ENCODE results near the gene AARS1.
"Not testable (repeated sequence)": the region's sequence is repeated elsewhere in the genome, so short reads cannot be mapped to it uniquely, and the experiment has no call there.

AARS1 gene

DNA sequence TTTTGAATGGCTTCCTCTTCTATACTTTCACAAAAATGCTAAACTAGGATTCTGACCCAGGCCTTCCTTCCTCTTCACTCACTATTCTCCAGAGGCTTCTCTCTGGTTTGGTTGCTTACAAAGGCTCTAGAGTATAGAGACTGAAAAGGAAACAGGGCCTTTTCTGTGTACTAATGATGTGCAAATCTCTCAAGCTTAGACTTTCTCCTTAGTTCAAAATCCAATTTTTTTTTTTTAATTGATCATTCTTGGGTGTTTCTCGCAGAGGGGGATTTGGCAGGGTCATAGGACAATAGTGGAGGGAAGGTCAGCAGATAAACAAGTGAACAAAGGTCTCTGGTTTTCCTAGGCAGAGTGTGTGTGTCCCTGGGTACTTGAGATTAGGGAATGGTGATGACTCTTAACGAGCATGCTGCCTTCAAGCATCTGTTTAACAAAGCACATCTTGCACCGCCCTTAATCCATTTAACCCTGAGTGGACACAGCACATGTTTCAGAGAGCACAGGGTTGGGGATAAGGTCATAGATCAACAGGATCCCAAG is 65.3 kb downstream of the AARS1 start:
- not testable (repeated sequence) for H3F3A ChIP-seq (ENCODE audit: insufficient read depth); H3K9ac ChIP-seq (ENCODE audit: low read length); H3K79me2 ChIP-seq (ENCODE audit: insufficient read depth, low read length); H3K36me3 ChIP-seq (ENCODE audit: low read length); H3K9me2 ChIP-seq (replicated peaks; ENCODE audit: insufficient read depth, low read length); H3K27ac ChIP-seq (ENCODE audit: low read depth, low read length); H2AFZ ChIP-seq (ENCODE audit: low read depth, low read length, severe bottlenecking); H3K27me3 ChIP-seq (ENCODE audit: low read length); H3K9me3 ChIP-seq (ENCODE audit: insufficient read depth, low read length); H3K4me3 ChIP-seq (ENCODE audit: insufficient read depth, low read length, poor library complexity, severe bottlenecking); H3K4me2 ChIP-seq (ENCODE audit: low read depth, low read length, poor library complexity, severe bottlenecking); H4K20me1 ChIP-seq (ENCODE audit: low read depth, low read length)

GRCh38 chr16:70223216-70223615 is 66.1 kb downstream of the AARS1 start:
- not testable (repeated sequence) for H3K9ac ChIP-seq (ENCODE audit: low read length); H2AFZ ChIP-seq (ENCODE audit: low read depth, low read length, severe bottlenecking); H3K27me3 ChIP-seq (ENCODE audit: low read length); H3K4me2 ChIP-seq (ENCODE audit: low read depth, low read length, poor library complexity, severe bottlenecking); H3K9me3 ChIP-seq (ENCODE audit: insufficient read depth, low read length); H3K9me2 ChIP-seq (replicated peaks; ENCODE audit: insufficient read depth, low read length); H3K79me2 ChIP-seq (ENCODE audit: insufficient read depth, low read length); H3K36me3 ChIP-seq (ENCODE audit: low read length); H3K4me3 ChIP-seq (ENCODE audit: insufficient read depth, low read length, poor library complexity, severe bottlenecking); H3K27ac ChIP-seq (ENCODE audit: low read depth, low read length); H3F3A ChIP-seq (ENCODE audit: insufficient read depth); H4K20me1 ChIP-seq (ENCODE audit: low read depth, low read length)

DNA sequence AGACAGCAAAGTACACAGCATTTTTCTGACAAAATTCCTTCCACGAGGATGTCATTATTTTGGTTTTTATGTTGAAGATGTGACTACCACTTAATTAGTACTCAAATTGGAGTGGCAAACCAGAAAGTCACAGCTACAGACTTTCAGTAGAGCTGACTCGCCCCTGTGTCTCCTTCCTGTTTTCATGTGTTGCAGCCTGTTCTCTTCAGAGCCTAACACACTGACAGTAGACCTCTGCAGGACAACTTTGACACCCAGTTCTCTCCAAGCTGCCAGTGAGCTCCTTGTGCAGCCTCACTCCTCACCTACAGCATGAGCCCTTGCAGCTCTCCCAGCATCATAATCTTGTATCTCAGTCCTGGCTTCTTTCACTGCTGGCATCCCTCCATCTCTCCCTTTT is 66.7 kb downstream of the AARS1 start:
- not testable (repeated sequence) for H4K20me1 ChIP-seq (ENCODE audit: low read depth, low read length); H2AFZ ChIP-seq (ENCODE audit: low read depth, low read length, severe bottlenecking); H3K9ac ChIP-seq (ENCODE audit: low read length); H3K27ac ChIP-seq (ENCODE audit: low read depth, low read length); H3K36me3 ChIP-seq (ENCODE audit: low read length); H3K79me2 ChIP-seq (ENCODE audit: insufficient read depth, low read length); H3K9me3 ChIP-seq (ENCODE audit: insufficient read depth, low read length); H3K4me3 ChIP-seq (ENCODE audit: insufficient read depth, low read length, poor library complexity, severe bottlenecking); H3K27me3 ChIP-seq (ENCODE audit: low read length); H3K4me2 ChIP-seq (ENCODE audit: low read depth, low read length, poor library complexity, severe bottlenecking); H3F3A ChIP-seq (ENCODE audit: insufficient read depth); H3K9me2 ChIP-seq (replicated peaks; ENCODE audit: insufficient read depth, low read length)

- H3F3A ChIP-seq (ENCODE audit: insufficient read depth); H3K4me2 ChIP-seq (ENCODE audit: low read depth, low read length, poor library complexity, severe bottlenecking): not testable (repeated sequence)
Observed at GRCh38 chr16:70218586-70218985, 70.7 kb downstream of the AARS1 start.

DNA sequence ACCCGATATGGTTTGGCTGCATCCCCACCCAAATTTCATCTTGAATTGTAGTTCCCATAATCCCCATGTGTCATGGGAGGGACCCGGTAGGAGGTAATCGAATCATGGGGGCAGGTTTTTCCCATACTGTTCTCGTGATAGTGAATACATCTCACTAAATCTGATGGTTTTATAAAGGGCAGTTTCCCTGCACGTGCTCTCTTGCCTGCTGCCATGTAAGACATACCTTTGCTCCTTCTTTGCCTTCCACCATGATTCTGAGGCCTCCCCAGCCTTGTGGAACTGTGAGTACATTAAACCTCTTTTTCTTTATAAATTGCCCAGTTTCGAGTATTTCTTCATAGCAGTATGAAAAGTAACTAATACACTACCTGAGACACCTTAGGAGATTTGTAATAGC is 82.9 kb downstream of the AARS1 start:
- H3K9ac ChIP-seq (ENCODE audit: low read length); H3K27me3 ChIP-seq (ENCODE audit: low read length); H3K4me2 ChIP-seq (ENCODE audit: low read depth, low read length, poor library complexity, severe bottlenecking); H2AFZ ChIP-seq (ENCODE audit: low read depth, low read length, severe bottlenecking); H3K9me2 ChIP-seq (replicated peaks; ENCODE audit: insufficient read depth, low read length); H4K20me1 ChIP-seq (ENCODE audit: low read depth, low read length); H3K4me3 ChIP-seq (ENCODE audit: insufficient read depth, low read length, poor library complexity, severe bottlenecking); H3K36me3 ChIP-seq (ENCODE audit: low read length); H3F3A ChIP-seq (ENCODE audit: insufficient read depth); H3K9me3 ChIP-seq (ENCODE audit: insufficient read depth, low read length); H3K79me2 ChIP-seq (ENCODE audit: insufficient read depth, low read length); H3K27ac ChIP-seq (ENCODE audit: low read depth, low read length): not testable (repeated sequence)

More at GRCh38 chr16:70218586-70218985, 70.7 kb downstream of the AARS1 start:
- not testable (repeated sequence) for H2AFZ ChIP-seq (ENCODE audit: low read depth, low read length, severe bottlenecking); H3K9ac ChIP-seq (ENCODE audit: low read length); H3K4me3 ChIP-seq (ENCODE audit: insufficient read depth, low read length, poor library complexity, severe bottlenecking); H3K79me2 ChIP-seq (ENCODE audit: insufficient read depth, low read length); H4K20me1 ChIP-seq (ENCODE audit: low read depth, low read length); H3K9me2 ChIP-seq (replicated peaks; ENCODE audit: insufficient read depth, low read length); H3K9me3 ChIP-seq (ENCODE audit: insufficient read depth, low read length); H3K27me3 ChIP-seq (ENCODE audit: low read length); H3K36me3 ChIP-seq (ENCODE audit: low read length); H3K27ac ChIP-seq (ENCODE audit: low read depth, low read length)

- H3K4me2 ChIP-seq (ENCODE audit: low read depth, low read length, poor library complexity, severe bottlenecking); H3K4me3 ChIP-seq (ENCODE audit: insufficient read depth, low read length, poor library complexity, severe bottlenecking); H3F3A ChIP-seq (ENCODE audit: insufficient read depth); H3K9ac ChIP-seq (ENCODE audit: low read length); H3K27me3 ChIP-seq (ENCODE audit: low read length); H3K9me2 ChIP-seq (replicated peaks; ENCODE audit: insufficient read depth, low read length); H3K79me2 ChIP-seq (ENCODE audit: insufficient read depth, low read length); H3K9me3 ChIP-seq (ENCODE audit: insufficient read depth, low read length); H3K36me3 ChIP-seq (ENCODE audit: low read length); H4K20me1 ChIP-seq (ENCODE audit: low read depth, low read length); H3K27ac ChIP-seq (ENCODE audit: low read depth, low read length); H2AFZ ChIP-seq (ENCODE audit: low read depth, low read length, severe bottlenecking): not testable (repeated sequence)
Observed at GRCh38 chr16:70204668-70205405, 84.5 kb downstream of the AARS1 start.

DNA sequence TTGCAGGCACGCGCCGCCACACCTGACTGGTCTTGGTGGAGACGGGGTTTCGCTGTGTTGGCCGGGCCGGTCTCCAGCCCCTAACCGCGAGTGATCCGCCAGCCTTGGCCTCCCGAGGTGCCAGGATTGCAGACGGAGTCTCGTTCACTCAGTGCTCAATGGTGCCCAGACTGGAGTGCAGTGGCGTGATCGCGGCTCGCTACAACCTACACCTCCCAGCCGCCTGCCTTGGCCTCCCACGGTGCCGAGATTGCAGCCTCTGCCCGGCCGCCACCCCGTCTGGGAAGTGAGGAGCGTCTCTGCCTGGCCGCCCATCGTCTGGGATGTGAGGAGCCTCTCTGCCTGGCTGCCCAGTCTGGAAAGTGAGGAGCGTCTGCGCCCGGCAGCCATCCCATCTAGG is 85.3 kb downstream of the AARS1 start:
- H3K79me2 ChIP-seq (ENCODE audit: insufficient read depth, low read length); H2AFZ ChIP-seq (ENCODE audit: low read depth, low read length, severe bottlenecking); H4K20me1 ChIP-seq (ENCODE audit: low read depth, low read length); H3K36me3 ChIP-seq (ENCODE audit: low read length); H3K9me3 ChIP-seq (ENCODE audit: insufficient read depth, low read length); H3F3A ChIP-seq (ENCODE audit: insufficient read depth); H3K27me3 ChIP-seq (ENCODE audit: low read length); H3K9me2 ChIP-seq (replicated peaks; ENCODE audit: insufficient read depth, low read length); H3K4me2 ChIP-seq (ENCODE audit: low read depth, low read length, poor library complexity, severe bottlenecking); H3K27ac ChIP-seq (ENCODE audit: low read depth, low read length); H3K9ac ChIP-seq (ENCODE audit: low read length); H3K4me3 ChIP-seq (ENCODE audit: insufficient read depth, low read length, poor library complexity, severe bottlenecking): not testable (repeated sequence)

- H3K9me3 ChIP-seq (ENCODE audit: insufficient read depth, low read length); H3K27ac ChIP-seq (ENCODE audit: low read depth, low read length); H3F3A ChIP-seq (ENCODE audit: insufficient read depth); H3K4me3 ChIP-seq (ENCODE audit: insufficient read depth, low read length, poor library complexity, severe bottlenecking); H3K36me3 ChIP-seq (ENCODE audit: low read length); H3K9me2 ChIP-seq (replicated peaks; ENCODE audit: insufficient read depth, low read length); H3K9ac ChIP-seq (ENCODE audit: low read length); H3K79me2 ChIP-seq (ENCODE audit: insufficient read depth, low read length); H3K27me3 ChIP-seq (ENCODE audit: low read length); H3K4me2 ChIP-seq (ENCODE audit: low read depth, low read length, poor library complexity, severe bottlenecking); H4K20me1 ChIP-seq (ENCODE audit: low read depth, low read length); H2AFZ ChIP-seq (ENCODE audit: low read depth, low read length, severe bottlenecking): not testable (repeated sequence)
Observed at GRCh38 chr16:70203508-70203907, 85.8 kb downstream of the AARS1 start.
